ENCODE results near the gene SEPTIN12.

DNA sequence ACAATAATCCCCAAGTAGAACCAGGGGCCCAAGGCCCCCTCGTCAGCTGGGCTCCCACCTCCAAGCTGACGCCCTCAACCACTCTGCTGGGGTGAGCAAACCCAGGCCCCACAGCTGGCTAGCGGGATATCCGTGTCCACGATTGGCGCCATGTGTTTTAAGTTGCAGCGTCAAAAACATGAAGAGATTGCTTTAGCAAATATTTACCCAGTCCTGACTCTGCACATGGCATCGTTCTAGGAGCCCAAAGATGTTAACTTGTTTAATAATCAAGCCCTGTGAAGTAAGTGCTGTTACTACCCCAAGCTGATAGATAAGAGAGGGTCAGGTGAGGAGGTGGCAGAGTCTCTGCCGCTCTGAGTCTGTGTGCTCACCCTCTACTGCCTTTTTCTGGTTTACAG is 344 bp upstream of the SEPTIN12 start:
- TF ChIP-seq POLR2AphosphoS5 (IDR thresholded peaks at IDR 0.05; ENCODE audit: insufficient read depth, low read depth, low read length) (no peak), MAX (IDR thresholded peaks at IDR 0.05; ENCODE audit: insufficient read depth, insufficient read length) (no peak), POLR2A (IDR thresholded peaks at IDR 0.05; ENCODE audit: low read depth, low read length) (no peak), GATA2 (IDR thresholded peaks at IDR 0.05; ENCODE audit: insufficient read depth, insufficient read length, low read depth, low read length) (no peak), EZH2 (IDR thresholded peaks at IDR 0.05; ENCODE audit: borderline replicate concordance, low read depth, low read length, severe bottlenecking) (no peak), FOS (IDR thresholded peaks at IDR 0.05; ENCODE audit: borderline replicate concordance, insufficient read depth, low read length) (no peak), MYC (IDR thresholded peaks at IDR 0.05; ENCODE audit: low read depth, low read length) (no peak)
- TF ChIP-seq, protein P1, sequence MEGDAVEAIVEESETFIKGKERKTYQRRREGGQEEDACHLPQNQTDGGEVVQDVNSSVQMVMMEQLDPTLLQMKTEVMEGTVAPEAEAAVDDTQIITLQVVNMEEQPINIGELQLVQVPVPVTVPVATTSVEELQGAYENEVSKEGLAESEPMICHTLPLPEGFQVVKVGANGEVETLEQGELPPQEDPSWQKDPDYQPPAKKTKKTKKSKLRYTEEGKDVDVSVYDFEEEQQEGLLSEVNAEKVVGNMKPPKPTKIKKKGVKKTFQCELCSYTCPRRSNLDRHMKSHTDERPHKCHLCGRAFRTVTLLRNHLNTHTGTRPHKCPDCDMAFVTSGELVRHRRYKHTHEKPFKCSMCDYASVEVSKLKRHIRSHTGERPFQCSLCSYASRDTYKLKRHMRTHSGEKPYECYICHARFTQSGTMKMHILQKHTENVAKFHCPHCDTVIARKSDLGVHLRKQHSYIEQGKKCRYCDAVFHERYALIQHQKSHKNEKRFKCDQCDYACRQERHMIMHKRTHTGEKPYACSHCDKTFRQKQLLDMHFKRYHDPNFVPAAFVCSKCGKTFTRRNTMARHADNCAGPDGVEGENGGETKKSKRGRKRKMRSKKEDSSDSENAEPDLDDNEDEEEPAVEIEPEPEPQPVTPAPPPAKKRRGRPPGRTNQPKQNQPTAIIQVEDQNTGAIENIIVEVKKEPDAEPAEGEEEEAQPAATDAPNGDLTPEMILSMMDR (IDR thresholded peaks at IDR 0.05; ENCODE audit: extremely low read depth in 1 of 2, insufficient read depth in 1 of 2, low read depth in 1 of 2, low read length in 2 of 2): no peak

Data from endothelial cell of umbilical vein (primary cell).